Prostate gland (tissue), 2 donors: Measurements from ENCODE around the gene LENG9.

Experiments used
- CTCF ChIP-seq, 4 experiments: fragments of 200-600 bp in 2 of 4; fragments of 450-650 bp in 2 of 4; sonication (generic) in 2 of 4; IDR thresholded peaks; 1 replicate in 3 of 4; 2 replicates in 1 of 4; pipeline ENCODE4 v1.5.1; 2016 to 2019; ENCODE audit warnings: antibody characterized with exemption in 4 of 4, mild to moderate bottlenecking in 2 of 4, moderate library complexity in 2 of 4
- POLR2A ChIP-seq: fragments of 450-650 bp; IDR thresholded peaks from one replicate; pipeline ENCODE4 v1.6.1; 2016; ENCODE audit warnings: antibody characterized with exemption, mild to moderate bottlenecking

GRCh38 chr19:54455786-54456422, 7.7 kb downstream of the LENG9 start:
- no peak for TF ChIP-seq CTCF (IDR thresholded peaks at IDR 0.05)
- TF ChIP-seq POLR2A: no peak
